Measurements from ENCODE around the gene OVOL1.
"Not testable (repeated sequence)": the region's sequence is repeated elsewhere in the genome, so short reads cannot be mapped to it uniquely, and the experiment has no call there.

OVOL1 gene

DNA sequence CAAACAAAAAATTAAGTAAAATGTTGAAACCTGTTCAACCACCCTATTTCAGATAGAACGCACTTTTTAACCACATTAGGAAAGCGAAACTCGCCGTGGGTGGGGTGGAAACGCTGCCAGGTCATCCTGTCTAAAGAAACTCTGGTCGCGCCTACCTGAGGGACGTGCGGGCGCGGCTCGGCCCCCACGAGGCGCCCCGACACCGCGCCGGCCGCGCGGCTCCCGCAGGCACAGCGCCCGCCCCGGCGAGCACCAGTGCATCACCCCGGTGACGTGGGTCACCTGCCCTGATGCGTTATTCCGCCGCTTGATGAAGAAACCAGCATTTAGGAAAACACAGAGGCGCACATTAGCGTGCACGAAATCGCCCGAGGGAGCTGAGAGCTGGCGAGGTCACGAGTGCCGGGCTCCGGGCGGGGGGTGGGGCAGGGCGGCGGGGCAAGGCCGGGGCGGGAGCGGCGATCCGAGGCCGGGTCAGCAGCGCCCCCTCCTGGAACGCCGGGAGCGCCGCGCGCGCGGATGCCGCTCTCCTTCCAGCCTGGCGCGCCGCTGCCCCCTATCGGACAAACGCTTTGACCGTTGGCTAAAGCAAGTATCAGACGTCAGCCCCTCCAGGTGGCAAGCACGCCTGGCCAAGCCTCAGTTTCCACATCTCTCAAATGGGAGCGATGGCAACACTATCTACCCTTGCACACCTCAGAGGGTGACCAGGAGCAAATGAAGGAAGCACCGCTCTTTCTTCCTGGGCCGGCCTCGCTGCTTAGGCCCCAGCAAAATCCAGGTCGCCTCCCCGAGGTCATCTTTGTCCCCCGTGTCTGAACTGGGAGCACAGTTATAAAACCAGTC lies 31.2 kb downstream of the OVOL1 start:
- DNase-seq: peak; percentile 86 to 97

DNA sequence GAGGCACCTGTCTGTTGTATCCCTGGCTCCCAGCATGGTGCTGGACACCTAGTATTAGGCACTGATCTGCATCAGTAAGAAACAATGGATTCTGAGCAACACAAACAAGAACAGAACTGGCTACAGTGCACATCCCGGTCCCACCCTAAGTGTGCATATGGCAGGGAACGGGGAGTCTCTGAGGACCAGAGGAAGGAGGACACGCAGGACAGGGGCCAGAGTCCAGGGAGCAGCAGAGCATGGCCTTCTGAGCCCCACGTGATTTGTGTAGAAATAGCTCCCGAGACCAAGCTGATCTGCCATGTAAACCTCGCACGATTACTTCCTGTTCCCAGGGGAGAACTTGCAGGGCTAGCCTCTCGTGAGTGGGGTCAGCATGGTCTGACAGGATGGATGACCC lies 34.2 kb downstream of the OVOL1 start:
- no peak for DNase-seq

DNA sequence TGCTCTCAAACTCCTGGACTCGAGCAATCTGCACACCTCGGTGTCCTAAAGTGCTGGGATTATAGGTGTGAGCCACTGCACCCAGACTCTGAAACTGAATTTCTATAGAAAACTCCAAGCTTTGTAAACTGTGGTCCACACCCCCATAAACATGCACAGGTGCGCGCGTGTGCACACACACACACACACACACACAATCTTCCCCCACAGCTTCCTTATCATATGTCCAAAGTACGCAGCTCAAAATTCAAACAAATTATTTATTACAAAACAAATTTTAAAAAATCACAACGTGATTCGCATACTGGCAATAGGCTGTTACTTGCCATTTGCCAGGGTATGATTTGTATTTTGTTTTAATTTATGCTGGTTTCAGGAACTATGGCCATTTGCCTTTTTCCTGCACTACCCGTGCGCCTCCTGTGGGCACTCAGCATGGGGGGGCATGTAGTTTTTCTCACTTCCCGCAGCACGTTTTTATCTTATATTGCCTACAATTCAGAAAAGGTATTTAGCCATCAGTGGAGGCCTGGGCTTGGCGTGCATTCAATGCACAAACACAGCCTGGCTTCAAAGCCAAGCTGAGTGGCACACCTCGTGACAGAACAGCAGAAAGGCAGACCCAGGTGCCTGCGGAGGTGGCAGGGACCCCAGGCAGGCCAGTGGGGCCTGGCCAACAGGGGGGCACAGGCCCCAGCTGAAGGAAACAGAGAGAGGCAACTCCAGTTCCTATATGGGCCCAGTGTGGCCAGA lies 36.1 kb downstream of the OVOL1 start:
- DNase-seq: no peak

DNA sequence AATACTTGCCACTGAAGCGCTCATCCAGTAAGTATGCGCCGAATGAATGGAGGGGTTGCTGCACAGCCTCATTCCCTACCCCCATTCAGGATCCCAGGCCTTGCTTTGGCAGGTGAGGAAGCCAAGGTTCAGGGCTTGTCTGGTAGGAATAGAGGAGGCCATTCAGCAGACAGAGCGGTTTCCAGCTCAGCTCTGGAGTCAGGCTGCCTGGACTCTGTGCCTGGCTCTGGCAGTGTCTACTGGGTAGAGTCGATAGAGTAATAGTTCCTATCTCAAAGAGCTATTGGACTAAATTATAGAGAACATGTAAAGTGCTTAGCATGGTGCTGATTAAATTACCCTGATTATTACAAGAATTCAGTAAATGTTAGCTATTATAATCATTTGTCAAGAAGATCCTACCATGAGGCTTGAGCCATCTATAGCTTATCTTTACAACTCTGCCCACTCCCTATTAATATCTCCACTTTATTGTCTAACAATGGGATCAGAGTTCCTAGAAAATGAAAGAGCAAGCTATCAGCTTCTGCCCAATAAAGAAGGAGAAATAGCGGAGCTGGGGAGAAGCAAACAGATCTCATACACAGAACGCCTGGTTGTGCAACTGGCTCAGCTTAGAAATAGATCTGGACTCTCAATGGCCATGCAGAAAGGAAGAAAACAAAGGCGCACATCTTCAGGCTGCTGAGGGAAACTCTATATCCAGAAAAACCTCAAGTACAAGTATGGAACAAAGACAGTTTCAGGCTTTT lies 40.3 kb downstream of the OVOL1 start:
- DNase-seq: no peak

DNA sequence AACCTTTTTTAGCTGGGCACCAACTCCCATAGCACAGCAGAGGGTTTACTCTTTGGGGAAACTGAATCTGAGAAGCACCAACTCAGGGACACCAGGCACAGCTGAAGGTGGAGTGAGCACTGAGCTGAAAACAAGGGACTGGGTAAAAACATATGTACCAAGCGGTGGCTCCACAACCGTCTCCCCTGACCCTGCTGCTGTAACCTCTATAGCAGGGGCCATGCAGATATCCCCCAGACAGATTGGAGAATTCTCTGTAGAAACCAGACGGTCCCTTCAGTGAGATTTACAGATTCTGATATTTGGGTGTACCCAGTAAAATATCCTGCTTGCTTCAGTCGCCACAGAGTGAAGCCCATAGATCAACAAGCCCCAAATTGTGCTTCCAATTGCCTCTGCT lies 42.6 kb downstream of the OVOL1 start:
- DNase-seq: no peak

DNA sequence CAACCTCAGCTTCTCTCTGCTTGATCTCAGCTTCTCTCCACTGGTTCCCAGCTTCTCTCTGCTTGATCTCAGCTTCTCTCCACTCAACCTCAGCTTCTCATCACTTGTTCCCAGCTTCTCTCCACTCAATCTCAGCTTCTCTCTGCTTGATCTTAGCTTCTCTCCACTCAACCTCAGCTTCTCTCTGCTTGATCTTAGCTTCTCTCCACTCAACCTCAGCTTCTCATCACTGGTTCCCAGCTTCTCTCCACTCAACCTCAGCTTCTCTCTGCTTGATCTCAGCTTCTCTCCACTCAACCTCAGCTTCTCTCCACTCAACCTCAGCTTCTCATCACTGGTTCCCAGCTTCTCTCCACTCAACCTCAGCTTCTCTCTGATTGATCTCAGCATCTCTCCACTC lies 45.4 kb downstream of the OVOL1 start:
- not testable (repeated sequence) for DNase-seq

DNA sequence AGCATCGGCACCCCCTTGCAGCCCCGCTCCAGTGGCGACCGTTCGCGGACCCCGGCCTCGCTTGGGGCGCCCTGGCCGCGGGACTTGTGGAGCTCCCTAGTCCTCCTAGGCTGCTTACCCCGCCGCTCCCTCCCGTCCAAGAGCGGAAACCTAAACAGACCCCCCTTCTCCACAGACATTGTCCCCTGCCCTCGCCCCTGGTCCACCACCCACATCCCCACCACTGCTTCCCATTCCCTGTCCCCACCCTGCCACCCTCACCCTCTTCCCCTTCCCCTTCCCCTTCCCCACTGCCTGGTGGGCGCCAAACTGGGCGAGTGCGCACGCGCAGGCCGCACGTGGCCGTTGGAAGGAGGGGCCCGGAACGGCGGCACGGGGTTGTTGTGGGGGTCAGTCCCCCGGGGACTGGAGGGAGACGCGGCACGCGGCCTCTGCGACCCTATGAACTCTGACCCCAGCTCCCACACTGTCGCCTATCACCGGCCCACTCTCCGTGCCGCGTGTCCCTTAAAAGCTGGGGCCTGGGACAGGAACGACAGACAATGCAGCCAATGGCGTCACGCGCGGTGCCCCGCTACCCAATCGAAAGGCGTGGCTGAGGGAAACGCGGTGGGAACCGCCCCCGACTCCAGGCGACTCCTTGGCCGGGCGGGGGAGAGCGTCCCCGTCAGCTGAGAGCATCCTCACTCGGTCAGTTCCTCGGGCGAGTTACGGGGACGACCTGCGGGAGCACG lies 46.6 kb downstream of the OVOL1 start, which contains the start of gene SNX32:
Gene SNX32, plus strand, starts transcription at position 667 of the 734 bp plus-strand sequence. CDS start 103 bp downstream, outside the sequence.
- DNase-seq: peak; percentile 93 to 94

DNA sequence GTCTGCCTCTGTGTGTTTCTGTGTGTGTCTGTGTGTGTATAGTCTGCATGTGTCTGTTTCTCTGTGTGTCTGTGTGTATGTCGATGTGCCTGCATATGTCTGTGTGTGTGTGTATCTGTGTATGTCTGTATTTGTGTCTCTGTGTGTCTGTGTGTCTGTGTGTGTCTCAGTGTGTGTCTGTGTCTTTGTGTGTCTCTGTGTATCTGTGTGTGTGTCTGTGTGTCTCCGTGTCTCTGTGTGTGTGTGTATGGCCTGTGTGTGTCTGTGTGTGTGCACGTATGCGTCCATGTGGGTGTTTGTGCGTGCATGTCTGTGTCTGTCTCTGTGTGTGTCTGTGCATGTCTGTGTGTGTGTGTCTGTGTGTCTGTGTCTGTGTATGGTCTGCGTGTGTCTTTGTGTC lies 47.3 kb downstream of the OVOL1 start:
- no peak for DNase-seq

DNA sequence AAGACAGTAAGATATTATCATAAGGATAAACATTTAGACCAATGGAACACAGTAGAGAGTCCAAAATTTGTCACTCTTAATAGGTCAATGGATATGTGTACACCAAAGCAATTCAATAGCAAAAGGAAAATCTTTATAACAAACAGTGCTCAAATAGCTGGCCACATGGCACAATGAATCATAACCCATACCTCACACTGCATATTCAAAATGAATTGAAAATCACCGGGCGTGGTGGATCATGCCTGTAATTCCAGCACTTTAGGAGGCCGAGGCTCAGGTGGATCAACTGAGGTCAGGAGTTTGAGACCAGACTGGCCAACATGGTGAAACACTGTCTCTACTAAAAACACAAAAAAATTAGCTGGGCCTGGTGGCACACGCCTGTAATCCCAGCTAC lies 55.3 kb downstream of the OVOL1 start:
- DNase-seq: no peak

DNA sequence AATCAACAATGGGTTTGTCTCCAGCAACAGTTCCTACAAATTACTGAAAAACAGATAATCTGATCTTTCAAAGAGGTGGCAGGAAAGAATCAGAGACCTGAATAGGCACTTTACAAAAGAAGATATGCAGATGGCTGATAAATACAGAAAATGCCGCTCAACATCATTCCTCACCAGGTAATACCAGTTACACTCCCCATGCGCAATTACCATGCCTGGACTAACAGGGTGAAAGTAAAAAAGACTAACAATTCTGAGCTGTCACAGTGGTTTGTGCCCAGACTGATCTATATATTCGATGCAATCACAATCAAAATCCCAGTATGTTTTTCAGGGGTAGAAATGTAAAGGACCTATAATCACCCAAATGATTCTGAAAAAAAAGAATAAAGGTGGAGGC lies 56.9 kb downstream of the OVOL1 start:
- no peak for DNase-seq

DNA sequence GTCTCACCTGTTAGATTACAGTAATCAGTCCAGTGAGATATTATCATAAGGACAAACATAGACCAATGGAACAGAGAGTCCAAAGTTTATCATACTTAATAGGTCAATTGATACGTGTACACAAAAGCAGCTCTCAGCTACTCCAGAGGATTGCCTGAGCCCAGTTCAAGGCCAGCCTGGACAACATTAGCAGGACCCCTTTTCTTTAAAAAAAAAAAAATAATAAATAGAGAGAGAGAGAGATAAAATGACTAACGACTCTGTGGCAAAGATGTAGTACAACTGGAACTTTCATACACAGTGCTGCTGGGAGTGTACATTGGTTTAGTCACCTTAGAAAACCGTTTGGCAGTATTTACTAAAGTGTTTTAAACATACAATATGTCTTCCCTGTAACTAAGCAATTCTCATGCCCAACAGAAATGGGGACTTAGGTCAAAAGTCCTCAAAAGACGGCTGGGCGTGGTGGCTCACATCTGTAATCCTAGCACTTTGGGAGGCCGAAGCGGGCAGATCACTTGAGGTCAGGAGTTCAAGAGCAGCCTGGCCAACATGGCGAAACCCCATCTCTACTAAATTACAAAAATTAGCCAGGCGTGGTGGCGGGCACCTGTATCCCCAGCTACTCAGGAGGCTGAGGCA lies 57.5 kb downstream of the OVOL1 start:
- DNase-seq: no peak
